Right lobe of liver (tissue), 6 donors: ENCODE measurements around the gene MPG. TPM values are rescaled to one million over a fixed set of nuclear protein-coding genes. Genes with fewer than 3 reads are reported as not detected.

ENCODE experiments used
- ATAC-seq, 4 donors: fragments of 200-7000 bp; cut with Tn5 transposase; one replicate each; pipeline ENCODE4 v1.9.1; 2020; ENCODE audit warnings: mild to moderate bottlenecking in 4 of 4, moderate library complexity in 4 of 4
- DNase-seq, 3 donors: peaks; one replicate each; pipeline ENCODE4 v3.0.0-alpha.2; 2020
- H3K27ac ChIP-seq, 3 donors: fragments of 200-600 bp; one replicate each; pipeline ENCODE4 v1.8.0; 2022
- H3K27me3 ChIP-seq, 2 donors: fragments of 200-600 bp; one replicate each; pipeline ENCODE4 v1.8.0; 2022
- H3K36me3 ChIP-seq, 4 donors: fragments of 200-600 bp; sonication (generic) in 1 of 4; one replicate each; pipeline versions ENCODE4 v1.5.1 to v1.8.0; 2017 to 2022; ENCODE audit warnings: control low read depth in 1 of 4
- H3K4me1 ChIP-seq, 4 donors: fragments of 200-600 bp; sonication (generic) in 1 of 4; one replicate each; pipeline versions ENCODE4 v1.5.1 to v1.8.0; 2017 to 2022; ENCODE audit warnings: control low read depth in 1 of 4
- H3K4me3 ChIP-seq, 3 donors: fragments of 200-600 bp; one replicate each; pipeline ENCODE4 v1.8.0; 2022
- H3K9me3 ChIP-seq, 4 donors: fragments of 200-600 bp; sonication (generic) in 1 of 4; one replicate each; pipeline versions ENCODE4 v1.5.1 to v1.8.0; 2017 to 2022; ENCODE audit warnings: control low read depth in 1 of 4
- CTCF ChIP-seq, 4 donors: fragments of 200-600 bp in 3 of 4; fragments of 450-650 bp in 1 of 4; IDR thresholded peaks; one replicate each; pipeline versions ENCODE4 v1.5.1 to v1.8.0; 2016 to 2022; ENCODE audit warnings: antibody characterized with exemption in 4 of 4, mild to moderate bottlenecking in 2 of 4
- POLR2A ChIP-seq: fragments of 450-650 bp; IDR thresholded peaks from one replicate; pipeline ENCODE4 v1.6.1; 2017; ENCODE audit warnings: antibody characterized with exemption, mild to moderate bottlenecking
- WGBS: methylation state at CpG from one replicate; pipeline ENCODE4 v1.1.6; 2018; ENCODE audit warnings: low coverage, low lambda C conversion rate; ENCODE audit not compliant: insufficient coverage; ENCODE audit errors: missing lambda C conversion rate; 5-methylcytosine and 5-hydroxymethylcytosine counted together
- intact Hi-C, 2 donors: fragments of 100-400 bp; cut with DNase I; formaldehyde crosslinking; loops; one replicate each; pipeline versions ENCODE4 v1.11.2 to v1.14.1; 2022
- total RNA-seq, 6 experiments: library from RNA; depleted of rRNA in 2 of 6; stranded (reverse); fragments of >200 nt in 2 of 6; fragmentation: NEBNext Ultra II Directional in 3 of 6; extraction: Animal tissue kit (Norgen Biotek cat#: 25700) in 3 of 6; gene quantifications; one replicate each; pipeline versions ENCODE4 v1.1.0 to v1.2.4, GENCODE V29; 2016 to 2023
- donor health status: DM: no; HTN: yes; CAD: no.
- donor health status: DM: no; HTN: no; CAD: no.
- donor health status: DM: no; HTN: no; CAD: no.
- donor health status: DM: no; HTN: yes; CAD: no.
- donor health status: DM: no; HTN: yes; CAD: no.

Gene MPG
- total RNA-seq, 6 experiments from 2014 or later: 20.7 to 76.4 (median 26.9) TPM

- ATAC-seq (no peak), DNase-seq (peak in 1 of 3 donors; percentile 34)
- 95% methylated on average over 14 of the region's 21 CpGs for WGBS
- intact Hi-C loops: no loop called here
- H3K27ac ChIP-seq: no peak overlapping the region
- no peaks in the 10 kb centered on the region for H3K36me3 ChIP-seq
- no peaks in the 10 kb centered on the region for H3K9me3 ChIP-seq
- H3K4me3 ChIP-seq: no peak overlapping the region
- no peaks in the 10 kb centered on the region for H3K4me1 ChIP-seq
- no peaks in the 10 kb centered on the region for H3K27me3 ChIP-seq
- TF ChIP-seq CTCF (IDR thresholded peaks at IDR 0.05): no peak
- TF ChIP-seq POLR2A: no peak
Measured at GRCh38 chr16:62968-63391, 15.0 kb upstream of the MPG start.

- peak in 1 of 3 donors; percentile 52 for DNase-seq
- Histone ChIP-seq H3K4me3 (no peak overlapping the region), H3K27me3 (no peaks in the 10 kb centered on the region), H3K36me3 (no peaks in the 10 kb centered on the region), H3K4me1 (no peaks in the 10 kb centered on the region), H3K9me3 (no peaks in the 10 kb centered on the region), H3K27ac (no peak overlapping the region)
- no CpG with 5 or more reads among the region's 16 CpGs for WGBS
- no peak for TF ChIP-seq POLR2A
- TF ChIP-seq CTCF (IDR thresholded peaks at IDR 0.05): no peak
- no peak for ATAC-seq
- intact Hi-C loops: no loop called here
Measured at GRCh38 chr16:63466-63865, 14.6 kb upstream of the MPG start.

- no peak for TF ChIP-seq CTCF (IDR thresholded peaks at IDR 0.05)
- no peak for TF ChIP-seq POLR2A
- H3K27me3 ChIP-seq: no peaks in the 10 kb centered on the region
- ATAC-seq (peak in 2 of 4 donors; percentile 55 to 66), DNase-seq (peak in 2 of 3 donors; percentile 62 to 73)
- H3K27ac ChIP-seq: no peak overlapping the region
- H3K9me3 ChIP-seq: no peaks in the 10 kb centered on the region
- no peak overlapping the region for H3K4me3 ChIP-seq
- H3K4me1 ChIP-seq: no peaks in the 10 kb centered on the region
- H3K36me3 ChIP-seq: no peaks in the 10 kb centered on the region
- WGBS: 64% methylated on average over 11 of the region's 25 CpGs
- intact Hi-C loops: no loop called here
Measured at GRCh38 chr16:63998-64913, 13.8 kb upstream of the MPG start.

- Histone ChIP-seq H3K4me3 (no peak overlapping the region), H3K27me3 (no peaks in the 10 kb centered on the region), H3K4me1 (no peaks in the 10 kb centered on the region), H3K9me3 (no peaks in the 10 kb centered on the region), H3K36me3 (no peaks in the 10 kb centered on the region), H3K27ac (no peak overlapping the region)
- ATAC-seq (no peak), DNase-seq (peak in 1 of 3 donors; percentile 17)
- intact Hi-C loops: no loop called here
- 17% methylated on average over 1 of the region's 9 CpGs for WGBS
- TF ChIP-seq POLR2A (no peak), CTCF (IDR thresholded peaks at IDR 0.05) (no peak)
Measured at GRCh38 chr16:64914-65255, 13.1 kb upstream of the MPG start.
